ENCODE results near the gene PLPP7. TPM values are rescaled to one million over a fixed set of nuclear protein-coding genes. Genes with fewer than 3 reads are reported as not detected.

PLPP7 gene
- total RNA-seq, 2 experiments from 2014 or later = not detected

- H3K27me3 Mint-ChIP-seq = no peaks in the 10 kb centered on the region
- no peaks in the 10 kb centered on the region for H3K9me3 Mint-ChIP-seq (ENCODE audit: low read depth)
- ATAC-seq (no peak), DNase-seq (no peak)
- peaks cover 56% of the 10 kb centered on the region for H3K36me3 Mint-ChIP-seq
- CTCF ChIA-PET = interaction anchor here (0.9 to 11.9 kb wide), 7 partner anchors 9 to 94 kb away, joined by 3 to 177 read pairs (median 4); no protein-coding TSS in a partner anchor
- H3K4me3 Mint-ChIP-seq = peak overlapping the region; percentile 99
- H3K27ac Mint-ChIP-seq = peak overlapping the region; percentile 92
- H3K4me1 Mint-ChIP-seq = peaks cover 39% of the 10 kb centered on the region
These were observed 17.3 kb upstream of the PLPP7 start for GRCh38 chr9:131272212-131272611.

GRCh38 chr9:131273146-131273855 is 16.2 kb upstream of the PLPP7 start:
- DNase-seq (peak; percentile 64), ATAC-seq (no peak)
- H3K36me3 Mint-ChIP-seq = peaks cover 56% of the 10 kb centered on the region

GRCh38 chr9:131273856-131274673 is 15.5 kb upstream of the PLPP7 start:
- ATAC-seq = no peak
- peak; percentile 56 for DNase-seq

More at GRCh38 chr9:131273146-131273855, 16.2 kb upstream of the PLPP7 start:
- Mint-ChIP-seq H3K27ac (peak overlapping the region; percentile 99), H3K4me1 (peaks cover 36% of the 10 kb centered on the region), H3K27me3 (no peaks in the 10 kb centered on the region), H3K9me3 (ENCODE audit: low read depth) (no peaks in the 10 kb centered on the region), H3K4me3 (peak overlapping the region; percentile 99)
- CTCF ChIA-PET = interaction anchor here (1.2 to 11.9 kb wide), 4 partner anchors 10 to 95 kb away, joined by 3 to 177 read pairs (median 10); no protein-coding TSS in a partner anchor

GRCh38 chr9:131274674-131275331 is 14.7 kb upstream of the PLPP7 start:
- Mint-ChIP-seq H3K9me3 (ENCODE audit: low read depth) (no peaks in the 10 kb centered on the region), H3K27ac (peak overlapping the region; percentile 99), H3K4me3 (peak overlapping the region; percentile 99), H3K27me3 (no peaks in the 10 kb centered on the region), H3K36me3 (peaks cover 51% of the 10 kb centered on the region), H3K4me1 (peaks cover 40% of the 10 kb centered on the region)
- CTCF ChIA-PET = interaction anchor here (1.0 to 11.9 kb wide), 5 partner anchors 9 to 96 kb away, joined by 3 to 177 read pairs (median 6); no protein-coding TSS in a partner anchor
- DNase-seq (peak; percentile 69), ATAC-seq (no peak)

More at GRCh38 chr9:131273856-131274673, 15.5 kb upstream of the PLPP7 start:
- H3K27ac Mint-ChIP-seq = peak overlapping the region; percentile 99
- H3K4me3 Mint-ChIP-seq = peak overlapping the region; percentile 99
- CTCF ChIA-PET = interaction anchor here (1.4 to 11.9 kb wide), 3 partner anchors 18 to 96 kb away, joined by 4 to 177 read pairs (median 9); no protein-coding TSS in a partner anchor
- no peaks in the 10 kb centered on the region for H3K27me3 Mint-ChIP-seq
- peaks cover 55% of the 10 kb centered on the region for H3K36me3 Mint-ChIP-seq
- no peaks in the 10 kb centered on the region for H3K9me3 Mint-ChIP-seq (ENCODE audit: low read depth)
- H3K4me1 Mint-ChIP-seq = peaks cover 41% of the 10 kb centered on the region

GRCh38 chr9:131275332-131276093 is 14.0 kb upstream of the PLPP7 start:
- H3K4me3 Mint-ChIP-seq = peak overlapping the region; percentile 99
- CTCF ChIA-PET = interaction anchor here (1.0 to 11.9 kb wide), 7 partner anchors 10 to 97 kb away, joined by 3 to 177 read pairs (median 4); no protein-coding TSS in a partner anchor
- peaks cover 48% of the 10 kb centered on the region for H3K36me3 Mint-ChIP-seq
- ATAC-seq (no peak), DNase-seq (peak; percentile 62)
- H3K27me3 Mint-ChIP-seq = no peaks in the 10 kb centered on the region
- H3K4me1 Mint-ChIP-seq = peaks cover 36% of the 10 kb centered on the region
- H3K27ac Mint-ChIP-seq = peak overlapping the region; percentile 99
- H3K9me3 Mint-ChIP-seq (ENCODE audit: low read depth) = no peaks in the 10 kb centered on the region

- CTCF ChIA-PET = interaction anchor here (1.0 to 11.9 kb wide), 6 partner anchors 10 to 97 kb away, joined by 3 to 177 read pairs (median 4); no protein-coding TSS in a partner anchor
- no peaks in the 10 kb centered on the region for H3K9me3 Mint-ChIP-seq (ENCODE audit: low read depth)
- H3K4me3 Mint-ChIP-seq = peak within 1 kb of the TSS; percentile 99
- peaks cover 30% of the 10 kb centered on the region for H3K4me1 Mint-ChIP-seq
- ATAC-seq (peak; percentile 7), DNase-seq (peak; percentile 75)
- H3K27ac Mint-ChIP-seq = peak within 1 kb of the TSS; percentile 99
- H3K36me3 Mint-ChIP-seq = peaks cover 45% of the 10 kb centered on the region
- H3K27me3 Mint-ChIP-seq = peaks cover 5% of the 10 kb centered on the region
These were observed 13.2 kb upstream of the PLPP7 start, which contains the start of gene FAM78A for GRCh38 chr9:131276094-131276888. Gene FAM78A, minus strand, starts transcription at chr9:131276510. Its CDS starts 331 bp downstream, at chr9:131276179.

- Mint-ChIP-seq H3K9me3 (ENCODE audit: low read depth) (no peaks in the 10 kb centered on the region), H3K27ac (peak overlapping the region; percentile 66), H3K27me3 (peaks cover 9% of the 10 kb centered on the region), H3K4me3 (peak overlapping the region; percentile 58), H3K36me3 (peaks cover 41% of the 10 kb centered on the region), H3K4me1 (peaks cover 25% of the 10 kb centered on the region)
- CTCF ChIA-PET = interaction anchor here (1.3 to 11.9 kb wide), 4 partner anchors 11 to 98 kb away, joined by 3 to 177 read pairs (median 4); no protein-coding TSS in a partner anchor
- ATAC-seq (peak; percentile 24), DNase-seq (peak; percentile 64)
These were observed 12.6 kb upstream of the PLPP7 start for GRCh38 chr9:131276891-131277286.

- Mint-ChIP-seq H3K4me3 (peak overlapping the region; percentile 58), H3K36me3 (peaks cover 37% of the 10 kb centered on the region), H3K27me3 (peaks cover 14% of the 10 kb centered on the region), H3K9me3 (ENCODE audit: low read depth) (no peaks in the 10 kb centered on the region), H3K27ac (no peak overlapping the region), H3K4me1 (peaks cover 25% of the 10 kb centered on the region)
- peak; percentile 3 for ATAC-seq
- CTCF ChIA-PET = interaction anchor here (1.3 to 11.9 kb wide), 6 partner anchors 11 to 98 kb away, joined by 3 to 177 read pairs (median 6); no protein-coding TSS in a partner anchor
- no peak for DNase-seq
These were observed 12.1 kb upstream of the PLPP7 start for GRCh38 chr9:131277287-131277909.

GRCh38 chr9:131277910-131278701 is 11.4 kb upstream of the PLPP7 start:
- Mint-ChIP-seq H3K4me1 (peaks cover 23% of the 10 kb centered on the region), H3K36me3 (peaks cover 34% of the 10 kb centered on the region), H3K27ac (peak overlapping the region; percentile 97), H3K4me3 (peak overlapping the region; percentile 78), H3K27me3 (peaks cover 14% of the 10 kb centered on the region), H3K9me3 (ENCODE audit: low read depth) (no peaks in the 10 kb centered on the region)
- DNase-seq (peak; percentile 88), ATAC-seq (peak; percentile 56)
- CTCF ChIA-PET = interaction anchor here (0.7 to 2.3 kb wide), 9 partner anchors 9 to 98 kb away, joined by 3 to 12 read pairs (median 4); no protein-coding TSS in a partner anchor

- H3K4me3 Mint-ChIP-seq = peak overlapping the region; percentile 78
- peaks cover 28% of the 10 kb centered on the region for H3K36me3 Mint-ChIP-seq
- peak overlapping the region; percentile 97 for H3K27ac Mint-ChIP-seq
- peaks cover 20% of the 10 kb centered on the region for H3K27me3 Mint-ChIP-seq
- H3K4me1 Mint-ChIP-seq = peaks cover 23% of the 10 kb centered on the region
- CTCF ChIA-PET = interaction anchor here (0.7 to 2.3 kb wide), 10 partner anchors 10 to 98 kb away, joined by 3 to 12 read pairs (median 4); no protein-coding TSS in a partner anchor
- ATAC-seq (peak; percentile 32), DNase-seq (peak; percentile 73)
- no peaks in the 10 kb centered on the region for H3K9me3 Mint-ChIP-seq (ENCODE audit: low read depth)
These were observed 10.8 kb upstream of the PLPP7 start for GRCh38 chr9:131278702-131279111.

Measured in activated CD8-positive, alpha-beta memory T cell treated with anti-CD3 and anti-CD28 coated beads, Interleukin-2, amount 10 ng/mL, durations not matched to agents 7 days and 5 days (primary cell).